ENCODE data around the gene EGR4.

GRCh38 chr2:73246850-73247249 lies 46.5 kb downstream of the EGR4 start:
- TF ChIP-seq POLR2A (IDR thresholded peaks at IDR 0.05) (no peak), CTCF (IDR thresholded peaks at IDR 0.05) (no peak)

Measured in uterus (tissue), 2 donors.